HCT116 (cell line): Measurements from ENCODE around the gene TIMM44. TPM values are rescaled to one million over a fixed set of nuclear protein-coding genes. Genes with fewer than 3 reads are reported as not detected.

ENCODE experiments used
- ATAC-seq: fragments of 200-7000 bp; cut with Tn5 transposase; 2 replicates; pipeline ENCODE4 v1.9.1; 2020; ENCODE audit warnings: mild to moderate bottlenecking, moderate library complexity
- BruUV-seq: library from RNA; stranded (reverse); fragments of 400-500 nt; replicated peaks from 2 replicates; lab custom pipeline; 2021; lab: Mats Ljungman, UMichigan
- CTCF ChIA-PET: fragments of 300-600 bp; sonication (Branson Sonifier 250); formaldehyde crosslinking; loops from one replicate; lab custom pipeline; 2021; ENCODE audit warnings: antibody characterized with exemption; lab: Charles Lee
- POLR2A ChIA-PET: fragments of 300-600, 350-600 bp; sonication (Branson Sonifier 250); formaldehyde crosslinking; loops from one replicate; lab custom pipeline; 2021; ENCODE audit warnings: antibody characterized with exemption; lab: Charles Lee
- RAD21 ChIA-PET, 2 experiments: fragments of 300-600 bp; sonication (Branson Sonifier 250); formaldehyde crosslinking; loops; one replicate each; lab custom pipeline; 2023; ENCODE audit warnings: low total read pairs in 2 of 2; ENCODE audit not compliant: uncharacterized antibody in 2 of 2, unreplicated experiment in 2 of 2, low non-redundant PET in 1 of 2; lab: Charles Lee
- DNase-seq: peaks from one replicate; pipeline ENCODE4 v3.0.0-alpha.2; 2010; ENCODE audit warnings: low read depth, low spot score
- H2AFZ ChIP-seq: fragments of 200-600 bp; shearing (Covaris generic), sonication (generic); 2 replicates; pipeline ENCODE4 v1.6.1; 2017; ENCODE audit warnings: low read depth, mixed run types, mixed read lengths, antibody characterized with exemption, low read length; ENCODE audit not compliant: poor library complexity, severe bottlenecking
- H3K27ac ChIP-seq: 2 replicates; pipeline ENCODE4 v1.5.1; 2012; ENCODE audit warnings: low read depth, low read length
- H3K27me3 ChIP-seq: fragments of 200-600 bp; sonication (generic); 2 replicates; pipeline ENCODE4 v1.6.1; 2016; ENCODE audit warnings: mixed run types, low read length, mixed read lengths; ENCODE audit not compliant: insufficient read depth
- H3K36me3 ChIP-seq, 2 experiments: fragments of 200-500 bp in 1 of 2; fragments of 200-600 bp in 1 of 2; sonication (Bioruptor generic) in 1 of 2; sonication (generic) in 1 of 2; 2 replicates each; pipeline versions ENCODE4 v1.5.1 to v1.6.1; 2014 to 2016; ENCODE audit warnings: low read length in 2 of 2, inconsistent platforms in 1 of 2, mixed read lengths in 1 of 2, mixed run types in 1 of 2; ENCODE audit not compliant: insufficient read depth in 2 of 2, control insufficient read depth in 1 of 2
- H3K4me1 ChIP-seq, 2 experiments: fragments of 200-600 bp in 1 of 2; sonication (generic) in 1 of 2; 2 replicates each; pipeline versions ENCODE4 v1.5.1 to v1.6.1; 2012 to 2017; ENCODE audit warnings: low read length in 2 of 2, inconsistent platforms in 1 of 2, mild to moderate bottlenecking in 1 of 2, mixed read lengths in 1 of 2, mixed run types in 1 of 2, moderate library complexity in 1 of 2; ENCODE audit not compliant: insufficient read depth in 2 of 2, control insufficient read depth in 1 of 2
- H3K4me2 ChIP-seq: fragments of 200-600 bp; sonication (generic); 2 replicates; pipeline ENCODE4 v1.6.1; 2017; ENCODE audit warnings: mixed run types, low read length, mixed read lengths
- H3K4me3 ChIP-seq, 2 experiments: fragments of 200-600 bp in 1 of 2; sonication (generic) in 1 of 2; replicated peaks in 1 of 2; 2 replicates each; pipeline ENCODE4 v1.5.1; 2011 to 2016; ENCODE audit warnings: low read length in 2 of 2, control low read depth in 1 of 2, low read depth in 1 of 2, mild to moderate bottlenecking in 1 of 2, mixed read lengths in 1 of 2, mixed run types in 1 of 2
- H3K79me2 ChIP-seq: fragments of 200-600 bp; sonication (generic); 2 replicates; pipeline ENCODE4 v1.6.1; 2017; ENCODE audit warnings: mild to moderate bottlenecking, mixed run types, low read length, moderate library complexity, mixed read lengths; ENCODE audit not compliant: insufficient read depth
- H3K9ac ChIP-seq: fragments of 200-600 bp; sonication (generic); 2 replicates; pipeline ENCODE4 v1.6.1; 2016; ENCODE audit warnings: low read length, mixed read lengths
- H3K9me2 ChIP-seq: fragments of 200-600 bp; sonication (generic), shearing (Covaris generic); 2 replicates; pipeline ENCODE4 v1.6.1; 2017; ENCODE audit warnings: mixed run types, mild to moderate bottlenecking, moderate library complexity; ENCODE audit not compliant: insufficient read depth
- H3K9me3 ChIP-seq, 2 experiments: fragments of 200-500 bp in 1 of 2; fragments of 200-600 bp in 1 of 2; sonication (Bioruptor generic) in 1 of 2; sonication (generic) in 1 of 2; 2 replicates each; pipeline ENCODE4 v1.6.1; 2014 to 2017; ENCODE audit warnings: low read length in 2 of 2, mixed read lengths in 2 of 2, inconsistent platforms in 1 of 2, low read depth in 1 of 2, mild to moderate bottlenecking in 1 of 2, mixed run types in 1 of 2, moderate library complexity in 1 of 2; ENCODE audit not compliant: control insufficient read depth in 1 of 2, insufficient read depth in 1 of 2
- H4K20me1 ChIP-seq: fragments of 200-600 bp; sonication (generic), shearing (Covaris generic); 2 replicates; pipeline ENCODE4 v1.6.1; 2017; ENCODE audit warnings: mixed run types, mild to moderate bottlenecking, moderate library complexity; ENCODE audit not compliant: insufficient read depth
- ELF1 ChIP-seq: IDR thresholded peaks from 2 replicates; pipeline ENCODE4 v1.6.1; 2012; ENCODE audit warnings: low read depth, borderline replicate concordance
- FOSL1 ChIP-seq: IDR thresholded peaks from 2 replicates; pipeline ENCODE4 v1.6.1; 2012; ENCODE audit warnings: low read depth
- JUND ChIP-seq: IDR thresholded peaks from 2 replicates; pipeline ENCODE4 v1.6.1; 2012
- MAX ChIP-seq: IDR thresholded peaks from 2 replicates; pipeline ENCODE4 v1.6.1; 2012
- RAD21 ChIP-seq: IDR thresholded peaks from 2 replicates; pipeline ENCODE4 v1.6.1; 2012; ENCODE audit warnings: low read depth, mild to moderate bottlenecking
- REST ChIP-seq: IDR thresholded peaks from 2 replicates; pipeline ENCODE4 v1.6.1; 2012; ENCODE audit warnings: low read depth
- YY1 ChIP-seq: IDR thresholded peaks from 2 replicates; pipeline ENCODE4 v1.6.1; 2011; ENCODE audit warnings: low read length, low read depth, moderate library complexity, mild to moderate bottlenecking; ENCODE audit not compliant: insufficient replicate concordance; ENCODE audit errors: extremely low read depth
- intact Hi-C: fragments of 100-400 bp; cut with micrococcal nuclease; formaldehyde crosslinking; loops from 2 replicates; pipeline ENCODE4 v1.10.0; 2022
- total RNA-seq: library from RNA; stranded (reverse); gene quantifications from one replicate; pipeline ENCODE4 v1.2.1, GENCODE V29; 2021; ENCODE audit not compliant: unreplicated experiment

Gene TIMM44
- total RNA-seq, 1 experiment from 2014 or later: 136 TPM

- ChIA-PET CTCF (interaction anchor here (1.8 kb wide), 1 partner anchor 9 kb away, joined by 6 read pairs; the partner anchor contains the start of gene TIMM44), POLR2A (no interaction called here), RAD21 (no interaction called here)
- Histone ChIP-seq H3K9ac (no peak overlapping the region), H3K9me2 (no peaks in the 10 kb centered on the region), H3K79me2 (no peaks in the 10 kb centered on the region), H3K4me1 (peaks cover 0 to 8% of the 10 kb centered on the region in 2 experiments; a peak in 1 of 4 replicates), H3K9me3 (no peaks in the 10 kb centered on the region), H3K27me3 (no peaks in the 10 kb centered on the region), H3K27ac (no peak overlapping the region), H3K4me3 (no peak overlapping the region), H3K36me3 (no peaks in the 10 kb centered on the region), H2AFZ (no peak overlapping the region), H3K4me2 (no peak overlapping the region), H4K20me1 (no peaks in the 10 kb centered on the region)
- no TSS peak for BruUV-seq
- no peak for TF ChIP-seq FOSL1
- no peak for TF ChIP-seq JUND
- no peak for TF ChIP-seq MAX
- no peak for TF ChIP-seq RAD21
- TF ChIP-seq REST: no peak
- TF ChIP-seq ELF1: no peak
- TF ChIP-seq YY1: no peak
- DNase-seq (no peak), ATAC-seq (no peak)
- intact Hi-C loops: no loop called here
Observed at GRCh38 chr19:7953060-7953459, 9.6 kb upstream of the TIMM44 start.
